ENCODE measurements around the gene CREG2. TPM values are rescaled to one million over a fixed set of nuclear protein-coding genes. Genes with fewer than 3 reads are reported as not detected.
A peak's percentile ranks its signal among the peaks of the same experiment; 100 is the strongest.

The CREG2 gene
- total and polyA plus RNA-seq, 8 donors, result 0.05 to 0.19 (median 0.12) TPM; not detected in 5

GRCh38 chr2:101346909-101347308, 40.4 kb downstream of the CREG2 start:
- H3K9me3 ChIP-seq, result no peaks in the 10 kb centered on the region
- TF ChIP-seq, protein P1, sequence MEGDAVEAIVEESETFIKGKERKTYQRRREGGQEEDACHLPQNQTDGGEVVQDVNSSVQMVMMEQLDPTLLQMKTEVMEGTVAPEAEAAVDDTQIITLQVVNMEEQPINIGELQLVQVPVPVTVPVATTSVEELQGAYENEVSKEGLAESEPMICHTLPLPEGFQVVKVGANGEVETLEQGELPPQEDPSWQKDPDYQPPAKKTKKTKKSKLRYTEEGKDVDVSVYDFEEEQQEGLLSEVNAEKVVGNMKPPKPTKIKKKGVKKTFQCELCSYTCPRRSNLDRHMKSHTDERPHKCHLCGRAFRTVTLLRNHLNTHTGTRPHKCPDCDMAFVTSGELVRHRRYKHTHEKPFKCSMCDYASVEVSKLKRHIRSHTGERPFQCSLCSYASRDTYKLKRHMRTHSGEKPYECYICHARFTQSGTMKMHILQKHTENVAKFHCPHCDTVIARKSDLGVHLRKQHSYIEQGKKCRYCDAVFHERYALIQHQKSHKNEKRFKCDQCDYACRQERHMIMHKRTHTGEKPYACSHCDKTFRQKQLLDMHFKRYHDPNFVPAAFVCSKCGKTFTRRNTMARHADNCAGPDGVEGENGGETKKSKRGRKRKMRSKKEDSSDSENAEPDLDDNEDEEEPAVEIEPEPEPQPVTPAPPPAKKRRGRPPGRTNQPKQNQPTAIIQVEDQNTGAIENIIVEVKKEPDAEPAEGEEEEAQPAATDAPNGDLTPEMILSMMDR (IDR thresholded peaks at IDR 0.05), result no peak
- no peaks in the 10 kb centered on the region for H3K36me3 ChIP-seq
- WGBS, 2 donors, result 96 to 100% methylated on average over 3 of the region's 3 CpGs
- H3K4me3 ChIP-seq, result no peak overlapping the region
- no peaks in the 10 kb centered on the region for H3K27me3 ChIP-seq
- H3K27ac ChIP-seq, result no peak overlapping the region
- intact Hi-C loops (cut with DNase I), result loop anchor here in 1 of 3 donors (10.0 kb wide), 1 partner anchor 488 kb away; no protein-coding TSS in a partner anchor
- H3K4me1 ChIP-seq, result no peaks in the 10 kb centered on the region
- ATAC-seq (no peak), DNase-seq (no peak), FAIRE-seq (no peak)

DNA sequence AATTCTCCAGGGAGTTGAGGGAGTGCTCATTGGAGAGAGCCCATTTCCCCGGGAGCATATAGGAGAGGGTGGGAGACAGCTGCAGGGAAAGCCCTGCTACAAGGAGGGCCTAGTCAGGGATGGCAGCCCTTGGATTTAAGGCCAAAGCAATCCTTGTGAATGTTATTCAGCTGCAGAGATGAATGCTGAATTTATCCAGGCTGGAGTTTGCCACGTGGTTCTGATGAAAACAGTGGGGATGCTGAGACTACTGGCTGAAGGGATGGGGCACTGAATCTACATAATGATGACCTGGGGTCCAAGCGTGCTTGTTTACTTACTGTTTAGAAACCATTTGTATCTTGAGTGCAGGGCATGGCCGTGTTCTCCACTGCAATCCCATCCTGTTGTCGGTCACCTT, 43.2 kb downstream of the CREG2 start:
- Histone ChIP-seq H3K4me1 (no peaks in the 10 kb centered on the region), H3K4me3 (no peak overlapping the region), H3K27ac (no peak overlapping the region), H3K36me3 (no peaks in the 10 kb centered on the region), H3K27me3 (no peaks in the 10 kb centered on the region), H3K9me3 (no peaks in the 10 kb centered on the region)
- 62 to 69% methylated on average over 5 of the region's 5 CpGs for WGBS, 2 donors
- ATAC-seq (no peak), FAIRE-seq (no peak), DNase-seq (no peak)
- TF ChIP-seq, protein P1 (IDR thresholded peaks at IDR 0.05), result no peak
- intact Hi-C loops (cut with DNase I), result loop anchor here in 1 of 3 donors (10.0 kb wide), 1 partner anchor 491 kb away; no protein-coding TSS in a partner anchor

GRCh38 chr2:101342625-101343008, 44.7 kb downstream of the CREG2 start:
- H3K4me3 ChIP-seq, result no peak overlapping the region
- 67 to 75% methylated on average over 15 of the region's 15 CpGs for WGBS, 2 donors
- TF ChIP-seq, protein P1 (IDR thresholded peaks at IDR 0.05), result no peak
- intact Hi-C loops (cut with DNase I), result loop anchor here in 1 of 3 donors (10.0 kb wide), 1 partner anchor 492 kb away; no protein-coding TSS in a partner anchor
- no peaks in the 10 kb centered on the region for H3K4me1 ChIP-seq
- no peaks in the 10 kb centered on the region for H3K9me3 ChIP-seq
- no peaks in the 10 kb centered on the region for H3K27me3 ChIP-seq
- no peak for ATAC-seq
- H3K36me3 ChIP-seq, result no peaks in the 10 kb centered on the region
- no peak for DNase-seq
- FAIRE-seq, result no peak
- H3K27ac ChIP-seq, result no peak overlapping the region

DNA sequence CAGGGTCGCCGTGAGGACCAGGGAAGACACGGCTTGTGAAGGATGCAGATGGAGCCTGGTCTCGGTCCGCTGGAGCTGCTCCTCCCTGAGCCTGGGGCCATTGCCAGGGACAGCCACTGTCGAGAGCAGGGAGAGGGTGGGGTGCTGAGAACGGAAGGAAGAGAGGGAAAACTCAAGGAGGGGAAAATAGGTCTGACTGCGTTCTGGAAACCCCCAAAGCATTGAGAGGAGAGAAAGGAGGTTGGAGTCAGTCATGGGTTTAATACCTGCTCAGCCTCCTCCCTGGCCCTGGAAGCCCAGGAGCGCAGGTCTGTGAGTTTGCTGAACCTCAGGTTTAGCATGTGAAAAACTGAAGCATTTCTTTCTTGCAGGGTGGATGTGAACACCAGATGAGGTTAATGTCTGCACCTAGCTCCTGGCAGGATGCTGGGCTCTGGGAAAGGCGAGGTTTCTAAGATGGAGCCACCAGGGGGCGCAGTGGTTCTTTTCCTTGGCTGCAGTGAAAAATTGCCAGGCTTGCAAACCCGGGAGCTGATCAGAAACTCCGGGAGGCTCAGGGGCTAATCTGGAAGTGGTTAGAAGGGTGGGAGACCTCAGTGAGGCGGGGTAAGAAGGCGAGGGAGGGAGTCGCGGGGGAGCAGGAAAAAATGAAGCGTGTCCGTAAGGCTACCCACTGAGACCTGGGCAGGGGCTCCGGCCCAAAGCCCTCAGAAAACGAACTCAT, 45.2 kb downstream of the CREG2 start:
- WGBS, 2 donors, result 46 to 49% methylated on average over 21 of the region's 21 CpGs
- ATAC-seq, result peak; percentile 55 to 89 (median 86)

More for the DNA sequence above, 45.2 kb downstream of the CREG2 start:
- FAIRE-seq (no peak), DNase-seq (peak; percentile 45 to 91 (median 76))
- Histone ChIP-seq H3K27me3 (no peaks in the 10 kb centered on the region), H3K4me1 (no peaks in the 10 kb centered on the region), H3K4me3 (no peak overlapping the region), H3K9me3 (no peaks in the 10 kb centered on the region), H3K27ac (no peak overlapping the region), H3K36me3 (no peaks in the 10 kb centered on the region)
- TF ChIP-seq, protein P1 (IDR thresholded peaks at IDR 0.05), result peak; percentile 63 to 82 (median 74)
- intact Hi-C loops (cut with DNase I), result loop anchor here in 1 of 3 donors (10.0 kb wide), 1 partner anchor 493 kb away; no protein-coding TSS in a partner anchor
